GM21528 (cell line): ENCODE data around the gene ERP44.
"Not testable (repeated sequence)": the region's sequence is repeated elsewhere in the genome, so short reads cannot be mapped to it uniquely, and the experiment has no call there.

ENCODE experiments used
- ATAC-seq: cut with Tn5 transposase; IDR thresholded peaks from one replicate; pipeline ENCODE4 v1.9.1; 2021; ENCODE audit warnings: mild to moderate bottlenecking, moderate library complexity; ENCODE audit not compliant: unreplicated experiment, low FRiP score

The ERP44 gene

DNA sequence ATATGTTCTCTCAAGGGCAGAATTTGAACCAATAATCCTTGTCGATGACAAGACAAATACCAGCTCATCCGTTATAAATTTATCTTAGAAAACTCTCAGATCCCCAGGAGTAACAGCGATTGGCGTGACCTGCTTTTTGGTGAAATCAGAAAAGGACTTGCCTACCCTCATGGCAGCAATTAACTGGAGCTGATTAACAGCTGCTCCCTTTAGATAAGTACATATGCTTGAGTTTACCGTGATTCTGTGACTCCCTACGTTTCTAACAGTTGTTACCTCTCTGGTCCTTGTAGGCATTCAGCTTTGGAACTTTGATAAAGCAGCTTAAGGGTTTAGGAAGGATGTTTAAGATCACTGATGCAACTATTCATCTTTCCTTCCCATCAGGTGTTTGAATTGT lies 2.8 kb upstream of the ERP44 start:
- ATAC-seq: no peak

DNA sequence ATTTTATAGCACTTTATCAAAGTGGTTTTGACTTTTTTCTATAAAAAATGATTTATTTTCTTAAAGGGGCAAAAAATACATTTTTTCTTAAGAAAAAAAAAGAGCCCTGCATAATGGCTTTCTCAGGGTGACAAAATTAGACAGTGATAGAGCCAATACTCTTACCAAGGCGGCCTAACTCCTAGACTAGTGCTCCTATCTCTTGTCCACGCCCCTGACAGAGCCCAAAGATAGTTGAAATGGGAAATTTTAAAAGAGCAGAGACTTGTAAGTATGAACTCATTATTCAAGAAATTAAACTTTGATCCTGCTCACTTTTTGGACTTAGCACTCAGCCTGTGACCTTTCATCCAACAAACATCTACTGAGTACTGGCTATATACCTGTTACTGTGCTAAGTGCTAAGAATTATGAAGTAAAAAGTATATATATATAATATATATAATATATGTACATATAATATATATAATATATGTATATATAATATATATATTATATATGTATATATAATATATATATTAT lies 1.4 kb upstream of the ERP44 start:
- ATAC-seq: no peak

- peak; percentile 3 for ATAC-seq
Observed at GRCh38 chr9:100099722-100100042, 882 bp upstream of the ERP44 start.

DNA sequence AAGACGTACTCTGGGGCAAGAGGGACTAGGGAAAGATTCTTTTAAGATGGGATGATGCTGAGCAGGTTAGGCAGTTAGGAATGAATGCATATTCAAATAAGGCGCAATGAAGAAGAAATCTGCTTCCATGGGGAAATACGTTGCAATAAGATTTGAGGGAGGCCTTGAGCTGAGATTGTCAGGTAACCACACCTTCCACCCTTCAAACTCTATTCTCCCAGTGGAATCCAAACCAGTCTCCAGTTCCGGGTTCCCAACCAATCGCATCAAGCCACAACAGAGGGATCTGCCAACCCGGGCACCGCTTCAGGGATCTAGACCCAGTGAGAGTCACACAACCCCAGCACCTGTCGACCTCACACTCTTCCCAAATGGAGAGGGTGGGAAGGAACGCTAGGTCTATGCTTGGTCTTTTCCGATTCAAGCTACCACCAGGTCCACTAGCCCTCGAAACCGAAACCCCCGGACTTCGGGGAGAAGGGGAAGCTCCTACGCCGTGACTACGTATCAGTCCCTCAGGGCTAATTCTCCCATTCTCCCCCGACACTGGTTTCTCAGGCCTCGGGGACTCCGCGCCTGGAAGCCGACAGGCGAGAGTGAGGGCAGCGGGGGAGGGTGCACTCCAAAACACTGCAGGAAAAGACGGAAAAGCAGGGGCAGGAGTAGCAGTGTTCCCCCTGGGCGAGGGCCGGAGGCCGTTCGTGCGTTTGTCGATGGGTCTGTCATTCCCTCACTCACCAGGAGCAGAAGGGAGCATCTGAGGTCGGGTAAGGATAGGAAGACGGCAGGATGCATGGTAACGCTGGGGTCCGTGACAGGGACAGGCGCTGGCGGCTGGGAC lies 534 bp downstream of the ERP44 start:
- peak; percentile 13 for ATAC-seq

DNA sequence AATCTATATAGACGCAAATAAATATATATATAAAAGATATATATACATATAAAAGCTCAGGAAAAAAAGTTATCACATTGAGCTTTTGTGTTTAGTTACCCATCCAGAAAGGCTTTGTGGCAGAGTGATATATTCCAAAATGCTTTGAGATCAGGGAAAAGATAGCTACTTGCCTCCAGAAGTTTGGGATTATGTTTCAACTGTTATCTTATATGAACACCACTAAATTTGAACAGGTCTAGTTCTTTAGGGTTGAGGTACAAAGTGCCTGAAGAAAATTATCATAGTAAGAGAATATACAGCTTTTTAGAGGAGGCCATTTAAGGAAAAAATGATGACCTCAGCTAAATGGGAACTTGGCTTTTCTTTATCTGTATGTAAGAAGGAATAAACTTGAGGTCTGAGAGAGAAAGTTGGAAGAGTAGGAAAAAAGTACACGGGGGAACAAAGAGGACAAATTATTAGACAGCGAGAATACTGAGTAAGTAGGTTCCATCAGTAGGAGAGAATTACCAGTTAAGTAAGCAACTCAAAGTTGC lies 2.4 kb downstream of the ERP44 start:
- ATAC-seq: no peak

GRCh38 chr9:100094411-100094810 lies 4.4 kb downstream of the ERP44 start:
- not testable (repeated sequence) for ATAC-seq

- no peak for ATAC-seq
Observed at GRCh38 chr9:100092066-100092465, 6.7 kb downstream of the ERP44 start.

GRCh38 chr9:100091650-100092049 lies 7.2 kb downstream of the ERP44 start:
- ATAC-seq: no peak

- no peak for ATAC-seq
Observed at GRCh38 chr9:100090880-100091279, 7.9 kb downstream of the ERP44 start.

DNA sequence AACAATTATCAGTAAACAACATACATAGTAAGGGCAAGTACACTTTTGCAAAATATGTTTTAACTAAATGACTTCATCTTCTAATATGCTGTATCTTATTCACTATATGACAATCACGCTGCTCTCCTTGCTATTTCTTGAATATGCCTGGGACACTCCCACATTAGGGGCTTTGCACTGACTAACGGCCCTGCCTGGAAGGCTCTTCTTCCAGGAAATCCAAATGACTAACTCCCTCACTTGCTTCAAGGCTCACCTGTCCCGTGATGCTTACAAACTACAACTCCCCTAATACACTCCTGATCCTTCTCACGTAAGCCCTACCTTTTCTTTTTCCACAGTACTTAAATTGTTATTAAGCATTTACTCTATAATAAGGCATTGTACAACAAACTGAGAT lies 10.6 kb downstream of the ERP44 start:
- ATAC-seq: no peak

DNA sequence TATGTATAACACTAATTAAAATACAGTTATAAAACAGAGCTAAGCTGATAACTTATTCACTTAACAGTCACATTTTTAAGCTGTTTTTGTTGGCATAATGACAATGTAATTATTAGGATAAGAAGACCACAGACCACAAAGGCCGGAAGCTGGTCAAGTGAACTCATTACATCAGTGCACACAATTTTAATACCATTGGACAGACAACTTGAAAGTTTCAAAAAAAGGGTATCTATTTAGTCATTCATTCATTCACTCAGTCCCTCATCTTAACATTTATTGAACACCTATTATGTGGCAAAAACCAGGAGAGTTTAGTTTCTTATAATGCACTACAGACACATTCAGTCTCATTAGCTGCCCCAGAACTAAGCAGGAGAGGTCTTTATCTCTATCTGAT lies 11.6 kb downstream of the ERP44 start:
- ATAC-seq: no peak

- ATAC-seq: no peak
Observed at GRCh38 chr9:100086097-100086635, 12.6 kb downstream of the ERP44 start.

GRCh38 chr9:100084734-100085133 lies 14.1 kb downstream of the ERP44 start:
- peak; percentile 77 for ATAC-seq

GRCh38 chr9:100084128-100084453 lies 14.7 kb downstream of the ERP44 start:
- peak; percentile 59 for ATAC-seq

- ATAC-seq: peak; percentile 50
Observed at GRCh38 chr9:100083448-100084127, 15.2 kb downstream of the ERP44 start.

- ATAC-seq: no peak
Observed at GRCh38 chr9:100082782-100083181, 16.0 kb downstream of the ERP44 start.

GRCh38 chr9:100076256-100076655 lies 22.5 kb downstream of the ERP44 start:
- not testable (repeated sequence) for ATAC-seq

GRCh38 chr9:100074989-100075388 lies 23.8 kb downstream of the ERP44 start:
- ATAC-seq: no peak

GRCh38 chr9:100074093-100074492 lies 24.7 kb downstream of the ERP44 start:
- no peak for ATAC-seq

GRCh38 chr9:100072805-100073204 lies 26.0 kb downstream of the ERP44 start:
- no peak for ATAC-seq

GRCh38 chr9:100071271-100071670 lies 27.5 kb downstream of the ERP44 start:
- ATAC-seq: no peak
